ENCODE data around the gene KCTD1. TPM values are rescaled to one million over a fixed set of nuclear protein-coding genes. Genes with fewer than 3 reads are reported as not detected.
"Not testable (repeated sequence)": the region's sequence is repeated elsewhere in the genome, so short reads cannot be mapped to it uniquely, and the experiment has no call there.

KCTD1 gene
- total RNA-seq, 6 experiments from 2014 or later: 14.7 to 18.5 (median 17.7) TPM

GRCh38 chr18:26439537-26439936, 108.8 kb downstream of the KCTD1 start:
- Mint-ChIP-seq H3K4me3 (no peak overlapping the region), H3K36me3 (ENCODE audit: low read depth) (peaks cover 5% of the 10 kb centered on the region; the same call in 1 of the 2 replicates), H3K27ac (no peak overlapping the region), H3K27me3 (ENCODE audit: insufficient read depth) (peaks cover 6% of the 10 kb centered on the region), H3K4me1 (ENCODE audit: low read depth) (peaks cover 20% of the 10 kb centered on the region), H3K9me3 (no peaks in the 10 kb centered on the region)
- no peak for TF ChIP-seq CTCF (IDR thresholded peaks at IDR 0.05)
- no peak for DNase-seq

- peaks cover 6% of the 10 kb centered on the region for H3K27me3 Mint-ChIP-seq (ENCODE audit: insufficient read depth)
- no peak for TF ChIP-seq CTCF (IDR thresholded peaks at IDR 0.05)
- peaks cover 20% of the 10 kb centered on the region for H3K4me1 Mint-ChIP-seq (ENCODE audit: low read depth)
- peaks cover 3% of the 10 kb centered on the region; the same call in 1 of the 2 replicates for H3K36me3 Mint-ChIP-seq (ENCODE audit: low read depth)
- H3K9me3 Mint-ChIP-seq: no peaks in the 10 kb centered on the region
- no peak overlapping the region for H3K4me3 Mint-ChIP-seq
- H3K27ac Mint-ChIP-seq: no peak overlapping the region
- DNase-seq: no peak
These were observed 109.4 kb downstream of the KCTD1 start for GRCh38 chr18:26438980-26439379.

- H3K4me3 Mint-ChIP-seq; H3K27me3 Mint-ChIP-seq (ENCODE audit: insufficient read depth); DNase-seq; H3K9me3 Mint-ChIP-seq; H3K36me3 Mint-ChIP-seq (ENCODE audit: low read depth); H3K27ac Mint-ChIP-seq: not testable (repeated sequence)
- H3K4me1 Mint-ChIP-seq (ENCODE audit: low read depth): peaks cover 20% of the 10 kb centered on the region
These were observed 110.7 kb downstream of the KCTD1 start for GRCh38 chr18:26437634-26438033.

GRCh38 chr18:26436176-26437051, 111.9 kb downstream of the KCTD1 start:
- TF ChIP-seq CTCF (IDR thresholded peaks at IDR 0.05): no peak
- Mint-ChIP-seq H3K27ac (peak overlapping the region; percentile 4; the same call in 1 of the 2 replicates), H3K4me1 (ENCODE audit: low read depth) (peaks cover 15% of the 10 kb centered on the region), H3K4me3 (no peak overlapping the region), H3K36me3 (ENCODE audit: low read depth) (no peaks in the 10 kb centered on the region), H3K9me3 (no peaks in the 10 kb centered on the region), H3K27me3 (ENCODE audit: insufficient read depth) (peaks cover 4% of the 10 kb centered on the region)
- DNase-seq: peak; percentile 42

- Mint-ChIP-seq H3K36me3 (ENCODE audit: low read depth) (no peaks in the 10 kb centered on the region), H3K4me3 (no peak overlapping the region), H3K27ac (no peak overlapping the region), H3K4me1 (ENCODE audit: low read depth) (peaks cover 14% of the 10 kb centered on the region), H3K9me3 (no peaks in the 10 kb centered on the region), H3K27me3 (ENCODE audit: insufficient read depth) (peaks cover 4% of the 10 kb centered on the region)
- no peak for TF ChIP-seq CTCF (IDR thresholded peaks at IDR 0.05)
- no peak for DNase-seq
These were observed 112.8 kb downstream of the KCTD1 start for GRCh38 chr18:26435415-26436095.

DNA sequence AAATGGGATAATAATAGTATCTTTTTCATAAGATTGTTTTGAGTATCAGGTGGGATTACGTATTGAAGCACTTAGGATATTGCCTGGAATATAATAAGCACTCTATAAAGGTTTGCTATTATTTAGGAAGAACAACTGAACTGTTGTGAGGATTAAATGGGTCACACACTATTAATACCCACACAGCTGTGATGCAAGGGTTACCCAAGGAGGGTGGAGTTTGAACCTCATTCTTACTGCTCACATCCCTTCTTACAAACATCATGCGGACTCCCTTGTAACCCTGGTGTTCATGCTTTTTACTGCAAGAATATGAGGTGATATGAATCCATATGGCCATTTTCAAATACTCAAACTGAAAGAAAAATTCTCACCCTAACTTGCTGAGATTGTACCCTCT, 113.5 kb downstream of the KCTD1 start:
- no peak overlapping the region for H3K4me3 Mint-ChIP-seq

More for the DNA sequence above, 113.5 kb downstream of the KCTD1 start:
- H3K36me3 Mint-ChIP-seq (ENCODE audit: low read depth): no peaks in the 10 kb centered on the region
- no peaks in the 10 kb centered on the region for H3K9me3 Mint-ChIP-seq
- no peak for DNase-seq
- H3K27ac Mint-ChIP-seq: no peak overlapping the region
- H3K27me3 Mint-ChIP-seq (ENCODE audit: insufficient read depth): peaks cover 4% of the 10 kb centered on the region
- H3K4me1 Mint-ChIP-seq (ENCODE audit: low read depth): peaks cover 21% of the 10 kb centered on the region
- no peak for TF ChIP-seq CTCF (IDR thresholded peaks at IDR 0.05)
